Activated CD8-positive, alpha-beta T cell treated with anti-CD3 and anti-CD28 coated beads, Interleukin-2, amount 10 ng/mL, durations not matched to agents 7 days and 5 days (primary cell): ENCODE measurements around the gene OR51B4. TPM values are rescaled to one million over a fixed set of nuclear protein-coding genes. Genes with fewer than 3 reads are reported as not detected.

ENCODE experiments used
- ATAC-seq: fragments of 150-1000 bp; cut with Tn5 transposase; one replicate; pipeline ENCODE4 v1.10.0; 2021; ENCODE audit warnings: moderate library complexity
- CTCF ChIA-PET: fragments of 350-600 bp; sonication (Branson Sonifier 250); formaldehyde crosslinking; loops from one replicate; lab custom pipeline; 2021; ENCODE audit warnings: antibody characterized with exemption; lab: Charles Lee
- POLR2A ChIA-PET: fragments of 350-600 bp; sonication (Branson Sonifier 250); formaldehyde crosslinking; loops from one replicate; lab custom pipeline; 2021; ENCODE audit warnings: antibody characterized with exemption; lab: Charles Lee
- DNase-seq: peaks from one replicate; pipeline ENCODE4 v3.0.0-alpha.2; 2020
- H3K27ac Mint-ChIP-seq: one replicate; pipeline ENCODE4 v1.8.0; 2021; ENCODE audit warnings: mild to moderate bottlenecking, mixed read lengths
- H3K27me3 Mint-ChIP-seq: one replicate; pipeline ENCODE4 v1.8.0; 2021; ENCODE audit warnings: low read depth, mixed read lengths
- H3K36me3 Mint-ChIP-seq: one replicate; pipeline ENCODE4 v1.8.0; 2021; ENCODE audit warnings: low read depth, mixed read lengths
- H3K4me1 Mint-ChIP-seq: one replicate; pipeline ENCODE4 v1.8.0; 2021; ENCODE audit warnings: low read depth, mixed read lengths
- H3K4me3 Mint-ChIP-seq: one replicate; pipeline ENCODE4 v1.8.0; 2021; ENCODE audit warnings: mild to moderate bottlenecking, mixed read lengths
- H3K9me3 Mint-ChIP-seq: one replicate; pipeline ENCODE4 v1.8.0; 2022; ENCODE audit warnings: mixed read lengths; ENCODE audit not compliant: insufficient read depth
- total RNA-seq, 2 experiments: library from RNA; stranded (reverse); gene quantifications; one replicate each; pipeline ENCODE4 v1.2.3, GENCODE V29; 2021

OR51B4 gene
- total RNA-seq, 2 experiments from 2014 or later = not detected

GRCh38 chr11:5280582-5281102 lies 21.1 kb downstream of the OR51B4 start:
- DNase-seq (no peak), ATAC-seq (no peak)
- no peak overlapping the region for H3K27ac Mint-ChIP-seq

GRCh38 chr11:5279471-5280090 lies 22.2 kb downstream of the OR51B4 start:
- DNase-seq (no peak), ATAC-seq (no peak)
- Mint-ChIP-seq H3K4me3 (no peak overlapping the region), H3K36me3 (no peaks in the 10 kb centered on the region), H3K27ac (no peak overlapping the region), H3K27me3 (no peaks in the 10 kb centered on the region), H3K4me1 (no peaks in the 10 kb centered on the region), H3K9me3 (no peaks in the 10 kb centered on the region)
- ChIA-PET POLR2A (no interaction called here), CTCF (no interaction called here)

More at GRCh38 chr11:5280582-5281102, 21.1 kb downstream of the OR51B4 start:
- no peaks in the 10 kb centered on the region for H3K9me3 Mint-ChIP-seq
- ChIA-PET CTCF (no interaction called here), POLR2A (no interaction called here)
- H3K4me3 Mint-ChIP-seq = no peak overlapping the region
- no peaks in the 10 kb centered on the region for H3K36me3 Mint-ChIP-seq
- no peaks in the 10 kb centered on the region for H3K4me1 Mint-ChIP-seq
- H3K27me3 Mint-ChIP-seq = no peaks in the 10 kb centered on the region

- no peaks in the 10 kb centered on the region for H3K9me3 Mint-ChIP-seq
- no peak for DNase-seq
- POLR2A ChIA-PET = no interaction called here
- CTCF ChIA-PET = interaction anchor here (1.2 kb wide), 1 partner anchor 154 kb away, joined by 4 read pairs; no protein-coding TSS in a partner anchor
- no peak overlapping the region for H3K4me3 Mint-ChIP-seq
- H3K27ac Mint-ChIP-seq = no peak overlapping the region
- no peak for ATAC-seq
- no peaks in the 10 kb centered on the region for H3K36me3 Mint-ChIP-seq
- no peaks in the 10 kb centered on the region for H3K4me1 Mint-ChIP-seq
- no peaks in the 10 kb centered on the region for H3K27me3 Mint-ChIP-seq
Measured at GRCh38 chr11:5277807-5278382, 23.9 kb downstream of the OR51B4 start.

- no peak for ATAC-seq
- Mint-ChIP-seq H3K27me3 (no peaks in the 10 kb centered on the region), H3K4me3 (no peak overlapping the region)
Measured at GRCh38 chr11:5276697-5277096, 25.0 kb downstream of the OR51B4 start.

GRCh38 chr11:5275369-5276110 lies 26.2 kb downstream of the OR51B4 start:
- H3K9me3 Mint-ChIP-seq = no peaks in the 10 kb centered on the region
- no peak overlapping the region for H3K4me3 Mint-ChIP-seq
- ChIA-PET POLR2A (no interaction called here), CTCF (no interaction called here)
- H3K4me1 Mint-ChIP-seq = no peaks in the 10 kb centered on the region
- DNase-seq (no peak), ATAC-seq (no peak)
- no peaks in the 10 kb centered on the region for H3K36me3 Mint-ChIP-seq
- no peak overlapping the region for H3K27ac Mint-ChIP-seq
- H3K27me3 Mint-ChIP-seq = no peaks in the 10 kb centered on the region

More at GRCh38 chr11:5276697-5277096, 25.0 kb downstream of the OR51B4 start:
- CTCF ChIA-PET = no interaction called here
- Mint-ChIP-seq H3K9me3 (no peaks in the 10 kb centered on the region), H3K36me3 (no peaks in the 10 kb centered on the region), H3K27ac (no peak overlapping the region), H3K4me1 (no peaks in the 10 kb centered on the region)
- POLR2A ChIA-PET = no interaction called here
- DNase-seq = no peak

GRCh38 chr11:5274395-5274794 lies 27.4 kb downstream of the OR51B4 start:
- Mint-ChIP-seq H3K4me1 (no peaks in the 10 kb centered on the region), H3K27ac (no peak overlapping the region), H3K4me3 (no peak overlapping the region), H3K27me3 (no peaks in the 10 kb centered on the region), H3K36me3 (no peaks in the 10 kb centered on the region), H3K9me3 (no peaks in the 10 kb centered on the region)
- POLR2A ChIA-PET = no interaction called here
- CTCF ChIA-PET = no interaction called here
- no peak for ATAC-seq
- no peak for DNase-seq

GRCh38 chr11:5272395-5273017 lies 29.2 kb downstream of the OR51B4 start:
- H3K27me3 Mint-ChIP-seq = no peaks in the 10 kb centered on the region
- no peak overlapping the region for H3K4me3 Mint-ChIP-seq
- ChIA-PET CTCF (no interaction called here), POLR2A (no interaction called here)
- DNase-seq (no peak), ATAC-seq (no peak)
- H3K9me3 Mint-ChIP-seq = no peaks in the 10 kb centered on the region
- H3K27ac Mint-ChIP-seq = no peak overlapping the region
- no peaks in the 10 kb centered on the region for H3K4me1 Mint-ChIP-seq
- no peaks in the 10 kb centered on the region for H3K36me3 Mint-ChIP-seq

GRCh38 chr11:5269715-5270147 lies 32.0 kb downstream of the OR51B4 start, which contains the start of gene HBE1:
HBE1 (minus strand) TSS chr11:5269945; CDS start chr11:5269890, 55 bp downstream.
- DNase-seq (no peak), ATAC-seq (no peak)
- no peaks in the 10 kb centered on the region for H3K36me3 Mint-ChIP-seq
- peaks cover 2% of the 10 kb centered on the region for H3K27me3 Mint-ChIP-seq
- H3K27ac Mint-ChIP-seq = no peak within 1 kb of the TSS
- no peak within 1 kb of the TSS for H3K4me3 Mint-ChIP-seq
- CTCF ChIA-PET = no interaction called here
- no peaks in the 10 kb centered on the region for H3K4me1 Mint-ChIP-seq
- no peaks in the 10 kb centered on the region for H3K9me3 Mint-ChIP-seq
- POLR2A ChIA-PET = no interaction called here

GRCh38 chr11:5267033-5267563 lies 34.6 kb downstream of the OR51B4 start:
- DNase-seq = no peak
- no peaks in the 10 kb centered on the region for H3K9me3 Mint-ChIP-seq
- no peak overlapping the region for H3K4me3 Mint-ChIP-seq
- H3K27me3 Mint-ChIP-seq = peaks cover 2% of the 10 kb centered on the region
- ATAC-seq = no peak
- no peaks in the 10 kb centered on the region for H3K4me1 Mint-ChIP-seq
- ChIA-PET POLR2A (no interaction called here), CTCF (no interaction called here)
- H3K36me3 Mint-ChIP-seq = no peaks in the 10 kb centered on the region
- H3K27ac Mint-ChIP-seq = no peak overlapping the region

GRCh38 chr11:5266609-5267008 lies 35.1 kb downstream of the OR51B4 start:
- POLR2A ChIA-PET = no interaction called here

GRCh38 chr11:5265832-5266231 lies 35.9 kb downstream of the OR51B4 start:
- no peaks in the 10 kb centered on the region for H3K36me3 Mint-ChIP-seq
- no peak for DNase-seq
- peaks cover 2% of the 10 kb centered on the region for H3K27me3 Mint-ChIP-seq
- POLR2A ChIA-PET = no interaction called here
- H3K4me1 Mint-ChIP-seq = no peaks in the 10 kb centered on the region
- no peaks in the 10 kb centered on the region for H3K9me3 Mint-ChIP-seq
- H3K4me3 Mint-ChIP-seq = no peak overlapping the region
- CTCF ChIA-PET = no interaction called here
- H3K27ac Mint-ChIP-seq = no peak overlapping the region
- no peak for ATAC-seq

More at GRCh38 chr11:5266609-5267008, 35.1 kb downstream of the OR51B4 start:
- DNase-seq (no peak), ATAC-seq (no peak)
- no peak overlapping the region for H3K4me3 Mint-ChIP-seq
- H3K27ac Mint-ChIP-seq = no peak overlapping the region
- CTCF ChIA-PET = no interaction called here
- no peaks in the 10 kb centered on the region for H3K9me3 Mint-ChIP-seq
- H3K27me3 Mint-ChIP-seq = peaks cover 2% of the 10 kb centered on the region
- no peaks in the 10 kb centered on the region for H3K4me1 Mint-ChIP-seq
- no peaks in the 10 kb centered on the region for H3K36me3 Mint-ChIP-seq
